ENCODE measurements around the gene RAF1. TPM values are rescaled to one million over a fixed set of nuclear protein-coding genes. Genes with fewer than 3 reads are reported as not detected.

RAF1 gene
- total RNA-seq, 4 donors from 2014 or later = 106 to 136 (median 121) TPM

- Histone ChIP-seq H3K27ac (no peak overlapping the region), H3K36me3 (peaks cover 4 to 98% (median 23%) of the 10 kb centered on the region in 3 donors), H3K4me1 (peaks cover 0 to 17% (median 0%) of the 10 kb centered on the region in 4 donors), H3K9me3 (no peaks in the 10 kb centered on the region), H3K27me3 (no peaks in the 10 kb centered on the region), H3K4me3 (no peak overlapping the region)
- DNase-seq (ENCODE audit: low spot score in 2 of 2) = no peak
- TF ChIP-seq EP300 (IDR thresholded peaks at IDR 0.05) (no peak), POLR2A (IDR thresholded peaks at IDR 0.05) (no peak), CTCF (IDR thresholded peaks at IDR 0.05) (no peak)
- WGBS, 2 donors = 81 to 96% methylated on average over 4 of the region's 4 CpGs
Measured at GRCh38 chr3:12582730-12583129, 81.2 kb downstream of the RAF1 start.

DNA sequence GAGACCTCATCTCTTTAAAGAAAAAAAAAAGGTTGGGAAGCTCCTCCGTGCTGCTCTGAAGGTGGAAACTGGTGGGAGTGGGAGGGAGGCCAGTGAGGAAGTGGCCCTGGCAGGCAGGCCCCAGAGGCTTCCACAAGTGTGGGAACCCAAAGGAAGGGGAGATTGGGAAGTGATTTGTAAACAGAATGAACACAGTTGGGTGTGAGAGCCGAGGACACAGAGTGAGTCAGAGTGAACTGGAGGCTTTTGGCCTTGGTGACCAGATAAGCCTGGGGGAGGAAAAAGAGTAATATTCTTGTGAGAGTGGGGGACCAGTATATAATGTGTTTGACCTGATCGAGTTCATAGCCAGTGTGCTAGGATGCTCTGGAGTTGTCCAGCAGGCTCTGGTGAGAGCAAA is 84.0 kb downstream of the RAF1 start:
- H3K27ac ChIP-seq = peak overlapping the region in 1 of 4 donors; percentile 40

DNA sequence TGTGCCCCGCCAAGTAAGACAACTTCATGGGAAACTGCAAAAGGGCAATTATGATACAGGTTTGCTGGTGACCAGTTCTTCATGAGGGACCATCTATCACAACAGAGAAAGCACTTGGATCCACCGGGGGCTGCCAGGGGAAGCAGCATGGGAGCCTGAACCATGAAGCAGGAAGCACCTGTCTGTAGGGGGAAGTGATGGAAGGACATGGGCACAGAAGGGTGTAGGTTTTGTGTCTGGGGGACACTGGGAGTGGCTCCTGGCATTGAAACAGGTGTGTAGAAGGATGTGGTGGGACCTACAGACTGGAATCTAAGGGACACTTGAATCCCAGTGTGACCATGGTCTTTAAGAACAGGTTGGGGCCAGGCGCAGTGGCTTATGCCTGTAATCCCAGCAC is 84.5 kb downstream of the RAF1 start:
- H3K4me1 ChIP-seq = peaks cover 0 to 10% (median 0%) of the 10 kb centered on the region in 4 donors
- 86 to 92% methylated on average over 3 of the region's 3 CpGs for whole genome bisulfite sequencing, 2 donors
- H3K4me3 ChIP-seq = no peak overlapping the region
- peak overlapping the region in 1 of 4 donors; percentile 40 for H3K27ac ChIP-seq
- H3K9me3 ChIP-seq = no peaks in the 10 kb centered on the region
- no peaks in the 10 kb centered on the region for H3K27me3 ChIP-seq
- TF ChIP-seq POLR2A (IDR thresholded peaks at IDR 0.05) = no peak
- no peak for TF ChIP-seq CTCF (IDR thresholded peaks at IDR 0.05)
- no peak for TF ChIP-seq EP300 (IDR thresholded peaks at IDR 0.05)
- no peak for DNase-seq (ENCODE audit: low spot score in 2 of 2)
- peaks cover 5 to 100% (median 33%) of the 10 kb centered on the region in 3 donors for H3K36me3 ChIP-seq

More for the DNA sequence above, 84.0 kb downstream of the RAF1 start:
- no peak for DNase-seq (ENCODE audit: low spot score in 2 of 2)
- WGBS, 2 donors = 49 to 58% methylated on average over 3 of the region's 3 CpGs
- TF ChIP-seq POLR2A (IDR thresholded peaks at IDR 0.05) (no peak), EP300 (IDR thresholded peaks at IDR 0.05) (no peak), CTCF (IDR thresholded peaks at IDR 0.05) (no peak)
- no peaks in the 10 kb centered on the region for H3K27me3 ChIP-seq
- H3K36me3 ChIP-seq = peaks cover 5 to 100% (median 29%) of the 10 kb centered on the region in 3 donors
- H3K4me1 ChIP-seq = peaks cover 0 to 10% (median 0%) of the 10 kb centered on the region in 4 donors
- H3K9me3 ChIP-seq = no peaks in the 10 kb centered on the region
- H3K4me3 ChIP-seq = no peak overlapping the region

GRCh38 chr3:12578742-12579141 is 85.2 kb downstream of the RAF1 start:
- peaks cover 5 to 100% (median 37%) of the 10 kb centered on the region in 3 donors for H3K36me3 ChIP-seq

More at GRCh38 chr3:12578742-12579141, 85.2 kb downstream of the RAF1 start:
- WGBS, 2 donors = 82 to 93% methylated on average over 2 of the region's 2 CpGs
- H3K27ac ChIP-seq = no peak overlapping the region
- no peak overlapping the region for H3K4me3 ChIP-seq
- H3K27me3 ChIP-seq = no peaks in the 10 kb centered on the region
- peaks cover 0 to 12% (median 0%) of the 10 kb centered on the region in 4 donors for H3K4me1 ChIP-seq
- no peaks in the 10 kb centered on the region for H3K9me3 ChIP-seq
- no peak for DNase-seq (ENCODE audit: low spot score in 2 of 2)
- TF ChIP-seq CTCF (IDR thresholded peaks at IDR 0.05) (no peak), EP300 (IDR thresholded peaks at IDR 0.05) (no peak), POLR2A (IDR thresholded peaks at IDR 0.05) (no peak)

All from tibial nerve (tissue), 4 donors.